Measurements from ENCODE around the gene RASA2.

DNA sequence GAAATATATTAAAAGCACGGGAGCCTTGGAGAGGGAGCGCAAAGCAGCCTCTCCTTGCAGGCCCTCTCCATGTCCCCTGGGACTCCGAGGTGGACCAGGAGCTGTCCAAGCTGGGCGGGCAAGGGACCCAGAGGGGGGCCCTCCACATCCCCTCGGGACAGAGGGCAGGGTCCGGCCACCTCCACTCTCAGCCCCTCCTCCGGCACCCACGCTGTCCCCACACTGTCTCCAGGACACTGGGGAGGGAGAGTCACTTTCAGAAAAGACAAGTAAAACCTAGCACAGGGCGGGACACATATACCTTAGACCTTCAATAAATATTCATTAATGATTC lies 173.8 kb downstream of the RASA2 start:
- TF ChIP-seq FOXJ3 (CRISPR knock-in tag; IDR thresholded peaks at IDR 0.05) (no peak), ZNF274 (IDR thresholded peaks at IDR 0.05; ENCODE audit: borderline replicate concordance, low read depth, low read length) (no peak)
- TF ChIP-seq, protein P1, sequence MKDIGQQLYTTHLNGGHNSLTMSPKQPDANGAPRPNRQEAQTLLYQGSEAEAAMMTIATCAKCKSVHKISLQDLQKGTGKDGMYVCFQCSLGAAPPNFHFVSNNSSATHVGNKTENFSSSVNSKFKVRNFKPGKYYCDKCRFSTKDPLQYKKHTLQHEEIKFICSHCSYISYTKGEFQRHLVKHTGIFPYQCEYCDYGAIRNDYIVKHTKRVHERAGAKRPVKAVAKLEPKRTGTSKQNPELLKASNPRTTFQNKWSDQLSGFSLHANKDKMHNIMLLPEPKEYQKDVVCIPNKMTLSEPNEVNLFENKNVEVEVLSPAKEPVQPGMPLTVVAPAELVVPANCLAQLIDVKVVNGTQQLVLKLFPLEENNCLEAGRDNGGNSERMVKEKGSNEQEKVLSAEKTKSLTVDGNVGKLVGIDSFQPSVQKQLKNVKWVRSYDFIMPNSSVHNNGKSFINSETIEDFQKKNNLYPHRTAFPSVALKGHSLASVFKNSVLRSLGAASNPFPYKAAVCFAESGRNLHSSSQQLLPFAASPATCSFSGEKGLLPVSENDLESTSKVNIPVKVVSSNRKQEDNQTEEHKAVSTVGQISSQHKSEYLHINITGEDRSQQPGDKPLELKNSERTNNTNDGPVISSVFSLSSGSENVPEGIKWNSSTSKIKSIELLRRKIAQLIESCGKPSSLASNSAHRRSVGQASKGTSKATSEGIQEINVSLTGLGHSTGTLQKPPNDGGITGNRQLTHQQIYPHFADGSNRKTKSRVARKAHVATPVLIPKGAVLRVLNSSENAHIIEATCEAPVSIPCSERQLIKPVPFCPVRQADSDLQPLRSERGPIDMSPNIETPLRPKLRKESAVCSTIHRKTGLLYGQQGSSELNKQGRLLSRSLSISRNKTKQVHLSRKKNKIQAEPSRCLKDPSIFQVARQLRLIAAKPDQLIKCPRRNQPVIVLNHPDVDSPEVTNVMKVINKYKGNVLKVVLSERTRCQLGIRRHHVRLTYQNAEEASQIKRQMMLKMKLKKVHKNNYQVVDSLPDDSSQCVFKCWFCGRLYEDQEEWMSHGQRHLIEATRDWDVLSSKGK (CRISPR knock-in tag; IDR thresholded peaks at IDR 0.05), result no peak

Data from K562 (cell line).